ENCODE data around the gene PTPRG. TPM values are rescaled to one million over a fixed set of nuclear protein-coding genes. Genes with fewer than 3 reads are reported as not detected.

Gene PTPRG
- total RNA-seq, 1 donor from 2014 or later: 119 TPM

DNA sequence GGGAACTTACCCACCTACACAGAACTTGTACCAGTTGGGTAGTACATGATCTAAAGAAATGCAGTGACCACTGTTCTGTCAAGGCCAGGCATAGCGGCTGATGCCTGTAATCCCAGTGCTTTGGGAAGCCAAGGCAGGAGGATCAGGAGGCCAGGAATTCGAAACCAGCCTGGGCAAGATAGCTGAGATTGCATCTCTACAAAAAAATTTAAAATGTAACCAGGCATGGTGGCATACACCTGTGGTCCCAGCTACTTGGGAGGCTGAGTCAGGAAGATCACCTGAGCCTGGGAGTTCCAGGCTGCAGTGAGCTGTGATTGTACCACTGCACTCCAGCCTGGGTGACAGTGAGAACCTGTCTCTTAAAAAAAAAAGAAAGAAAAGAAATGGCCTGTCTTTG, 491.0 kb downstream of the PTPRG start:
- DNase-seq (ENCODE audit: low read depth): no peak

DNA sequence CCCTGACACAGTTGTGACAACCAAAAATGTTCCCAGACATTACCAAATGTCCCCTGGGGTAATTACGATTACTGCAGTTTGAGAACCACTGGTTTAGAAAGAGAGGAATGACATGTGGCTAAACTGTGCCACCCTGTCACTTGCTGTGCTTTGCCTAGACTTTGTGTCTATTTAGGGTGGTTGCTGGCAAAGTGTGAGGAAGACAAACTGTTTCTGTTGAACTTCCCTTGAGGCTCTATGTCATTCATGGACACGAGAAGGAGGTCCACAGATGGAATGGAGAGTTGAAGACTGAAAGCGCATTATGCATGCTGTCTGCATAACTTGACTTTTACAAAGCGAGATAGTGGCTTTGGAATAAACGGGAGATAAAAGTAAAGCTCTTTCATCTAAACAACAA, 495.3 kb downstream of the PTPRG start:
- DNase-seq (ENCODE audit: low read depth): no peak

DNA sequence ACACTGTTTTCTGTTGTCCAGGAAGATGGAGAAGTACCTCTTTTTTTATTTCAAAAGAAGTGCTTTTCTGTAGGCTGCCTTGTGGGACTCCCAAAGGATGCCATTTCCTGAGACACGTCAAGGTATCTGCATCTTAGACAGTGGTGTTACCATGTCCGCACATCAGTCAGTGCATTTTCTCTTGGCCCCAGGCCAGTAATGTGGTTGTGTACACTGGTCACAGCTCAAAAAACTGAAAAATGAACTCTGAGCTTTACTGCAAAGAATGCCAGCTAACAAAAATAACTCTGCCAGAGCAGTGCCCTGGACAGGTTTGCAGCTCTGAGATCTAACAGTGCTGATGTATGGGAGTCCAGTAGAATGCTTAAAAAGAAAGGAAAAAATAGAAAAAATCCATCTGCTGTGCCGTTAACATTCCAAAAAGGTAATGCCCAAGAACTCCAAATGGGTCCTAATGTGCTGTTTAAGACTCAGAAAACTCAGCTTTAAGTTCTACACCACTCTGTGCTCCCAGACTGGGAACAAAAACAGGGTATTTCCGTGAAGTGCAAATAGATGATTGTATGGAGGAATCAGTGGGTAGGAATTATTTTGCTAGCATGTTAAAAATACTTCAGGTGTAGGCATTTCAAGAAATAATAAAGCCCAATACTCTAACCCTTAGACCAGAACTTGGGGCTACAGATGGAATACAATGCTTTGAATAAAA, 496.1 kb downstream of the PTPRG start:
- peak; percentile 67 for DNase-seq (ENCODE audit: low read depth)

DNA sequence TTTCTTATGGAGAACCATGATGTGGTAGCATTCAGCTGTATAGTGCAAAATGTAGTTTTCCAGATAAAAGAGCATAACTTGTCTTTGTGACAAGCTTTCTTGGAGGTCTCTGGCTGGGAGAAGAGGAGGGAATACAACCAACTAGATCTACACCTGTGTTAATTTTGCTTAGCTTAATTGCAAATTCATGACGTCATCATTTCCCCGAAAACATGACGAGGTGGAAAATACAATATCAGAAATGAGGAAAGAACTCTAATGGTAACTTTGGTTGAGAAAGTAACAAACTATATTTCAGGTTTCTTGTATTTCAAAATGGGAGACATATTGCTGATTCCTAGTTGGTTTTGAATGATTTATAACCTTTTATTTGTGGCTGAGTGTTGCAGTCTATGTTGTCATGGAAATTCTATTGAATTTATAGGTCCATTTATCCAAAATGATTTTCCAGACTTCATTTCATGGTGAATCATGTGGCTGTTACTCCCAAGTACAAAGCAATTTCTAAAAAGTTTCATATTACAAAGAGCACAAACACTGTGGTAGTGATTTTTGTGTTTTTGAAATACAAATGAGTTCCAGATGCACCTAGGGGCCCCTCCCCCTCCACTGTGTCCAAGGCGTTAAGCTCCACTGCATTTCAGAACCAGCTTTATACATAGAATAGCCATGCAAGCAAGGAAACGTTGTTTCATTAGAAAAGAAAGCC, 504.8 kb downstream of the PTPRG start:
- DNase-seq (ENCODE audit: low read depth): no peak

DNA sequence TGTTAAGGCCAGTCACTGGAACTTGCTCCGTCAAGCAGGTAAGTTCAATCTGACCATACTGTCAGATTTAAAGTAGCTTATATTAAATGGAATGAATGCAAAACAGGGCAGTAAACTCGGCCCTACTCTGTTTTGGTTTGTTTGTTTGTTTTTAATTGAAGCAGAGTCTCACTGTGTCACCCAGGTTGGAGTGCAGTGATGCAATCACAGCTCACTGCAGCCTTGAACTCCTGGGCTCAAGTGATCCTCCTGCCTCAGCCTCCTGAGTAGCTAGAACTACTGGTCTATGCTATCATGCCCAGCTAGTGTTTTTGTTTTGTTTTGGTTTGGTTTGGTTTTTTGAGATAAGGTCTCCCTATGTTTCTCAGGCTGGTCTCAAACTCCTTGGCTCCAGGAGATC, 507.0 kb downstream of the PTPRG start:
- DNase-seq (ENCODE audit: low read depth): no peak

DNA sequence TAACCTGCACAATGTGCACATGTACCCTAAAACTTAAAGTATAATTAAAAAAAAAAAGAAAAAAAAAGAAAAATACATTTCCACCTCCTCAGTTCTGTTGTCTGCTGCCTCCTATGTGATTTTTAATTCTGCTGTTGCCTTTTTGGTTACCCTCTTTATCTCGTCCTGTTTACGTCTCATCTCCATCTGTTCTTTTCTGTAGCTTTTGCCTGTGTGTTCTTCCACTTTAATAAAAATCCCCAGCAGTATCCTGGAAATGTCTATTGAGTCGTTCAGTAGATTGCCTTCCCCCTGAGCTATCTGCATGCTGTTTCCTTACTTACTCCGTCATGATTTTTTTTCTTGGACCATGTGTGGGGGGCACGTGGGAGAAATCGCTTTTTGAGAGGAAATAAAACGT, 509.5 kb downstream of the PTPRG start:
- DNase-seq (ENCODE audit: low read depth): no peak

DNA sequence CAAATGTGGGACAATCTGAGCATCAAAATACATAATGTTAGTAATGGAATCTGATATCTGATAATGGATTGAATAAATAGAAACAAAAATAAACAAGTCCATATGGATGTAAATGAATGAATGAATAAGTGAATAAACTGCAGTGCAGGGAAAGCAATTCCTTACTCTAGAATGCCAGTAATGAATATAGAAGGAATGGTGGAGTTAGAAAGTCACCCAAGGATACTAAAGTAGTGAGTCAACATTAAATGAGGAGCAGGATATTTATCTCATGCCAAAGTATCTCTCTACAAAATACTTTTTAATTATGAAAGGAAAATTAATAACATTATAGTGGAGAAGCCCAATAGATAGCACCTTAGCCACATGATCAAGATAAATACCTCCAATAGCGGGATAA, 511.7 kb downstream of the PTPRG start:
- no peak for DNase-seq (ENCODE audit: low read depth)

DNA sequence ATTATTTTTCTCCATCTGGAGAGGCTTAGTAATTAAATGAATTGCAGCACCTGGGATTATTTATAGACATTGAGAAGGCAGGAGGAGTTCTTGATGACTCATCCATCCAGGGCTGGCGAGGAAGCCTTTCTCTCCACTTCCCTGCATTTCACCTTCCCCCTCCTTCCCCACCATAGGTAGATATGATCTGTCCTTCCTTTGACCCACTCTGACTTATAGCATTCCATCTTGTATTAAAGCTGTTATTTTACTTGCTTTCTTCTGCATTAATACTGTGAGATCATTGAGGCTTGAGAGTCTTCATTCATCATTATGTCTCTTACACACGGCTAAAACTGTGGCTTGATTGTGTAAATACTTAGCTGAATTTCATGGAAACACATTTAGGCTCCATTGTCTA, 523.2 kb downstream of the PTPRG start:
- peak; percentile 65 for DNase-seq (ENCODE audit: low read depth)

DNA sequence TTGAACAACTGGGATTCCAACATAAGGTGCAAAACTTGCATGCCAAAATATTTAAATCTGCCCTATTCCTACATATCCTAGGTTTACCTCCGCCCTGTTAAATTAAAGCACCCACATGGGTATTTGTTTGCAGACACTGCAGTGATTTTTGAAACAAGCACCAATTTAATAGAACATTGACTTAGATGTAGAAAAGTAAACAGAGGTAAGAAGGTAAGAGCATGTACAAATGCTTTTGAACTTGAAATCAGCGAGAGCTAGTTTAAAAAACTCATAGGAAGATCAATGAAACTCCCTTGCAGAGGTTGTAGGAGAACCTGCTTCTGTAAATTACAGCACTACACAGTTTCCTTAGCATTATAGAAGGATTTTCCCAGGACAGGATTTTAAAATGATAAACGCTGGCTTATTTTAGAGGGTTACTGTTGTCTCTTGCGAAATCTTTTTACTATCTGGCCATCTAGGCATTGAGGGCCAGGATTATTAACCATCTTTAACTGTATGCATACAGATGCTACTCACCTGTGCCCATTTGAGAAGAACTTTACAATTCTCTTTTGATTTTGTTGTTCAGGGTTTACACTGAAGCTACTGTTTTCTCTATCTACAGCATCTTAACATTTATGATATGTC, 527.2 kb downstream of the PTPRG start:
- no peak for DNase-seq (ENCODE audit: low read depth)

DNA sequence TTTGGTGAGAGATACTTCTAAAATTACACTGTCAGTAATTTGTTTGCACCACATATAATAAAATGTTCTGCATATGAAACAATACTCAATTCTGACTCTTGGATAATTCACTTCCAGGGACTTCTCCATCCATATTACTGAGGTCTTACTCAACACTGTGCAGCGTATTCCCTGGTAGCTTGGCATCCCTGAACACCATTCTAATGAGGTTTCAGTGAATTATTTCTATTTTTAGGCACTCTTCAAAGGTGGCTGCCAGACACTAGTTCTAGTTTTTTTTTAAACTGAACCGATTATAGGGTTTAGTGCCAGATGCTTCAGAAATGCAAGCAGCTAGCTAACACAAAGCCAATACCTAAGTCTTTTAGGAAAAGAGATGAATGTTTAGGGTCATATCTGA, 528.7 kb downstream of the PTPRG start:
- no peak for DNase-seq (ENCODE audit: low read depth)

DNA sequence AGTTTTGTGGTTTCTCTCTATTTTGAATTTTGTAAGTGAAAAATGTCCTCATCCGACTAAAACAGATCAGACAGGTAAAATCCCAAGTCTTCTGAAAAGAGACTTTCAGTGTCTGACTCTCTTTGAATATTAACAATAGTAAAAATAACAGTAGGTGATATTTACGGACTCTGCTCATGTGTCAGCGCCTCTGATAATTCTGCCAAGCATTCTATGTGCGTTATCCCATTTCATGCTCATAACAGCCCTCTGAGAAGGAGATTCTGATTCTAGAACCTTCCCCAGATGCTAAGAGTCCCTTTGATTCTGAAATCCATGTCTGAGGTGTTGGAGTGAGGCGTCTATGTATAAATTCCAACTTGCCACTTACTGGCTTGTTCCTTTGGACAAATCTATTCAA, 529.1 kb downstream of the PTPRG start:
- DNase-seq (ENCODE audit: low read depth): no peak

DNA sequence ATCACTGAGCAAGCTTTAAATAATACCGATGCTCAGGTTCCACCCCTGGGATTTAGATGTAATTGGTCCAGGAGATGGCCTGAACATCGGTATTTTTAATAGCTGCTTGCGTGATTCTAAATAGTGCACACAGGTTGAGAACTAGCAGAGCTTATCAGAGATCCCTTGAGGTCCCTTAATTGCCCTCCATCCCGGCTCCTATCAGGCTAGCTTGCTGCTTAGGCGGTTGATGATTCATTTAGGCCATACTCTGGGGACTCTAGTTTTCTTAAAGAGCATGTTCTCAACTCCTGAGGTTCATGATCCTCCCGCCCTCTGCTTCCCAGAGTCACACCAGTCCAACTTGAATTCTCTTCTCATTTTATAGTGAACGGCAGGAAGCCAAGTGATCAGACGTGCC, 531.7 kb downstream of the PTPRG start:
- DNase-seq (ENCODE audit: low read depth): no peak

DNA sequence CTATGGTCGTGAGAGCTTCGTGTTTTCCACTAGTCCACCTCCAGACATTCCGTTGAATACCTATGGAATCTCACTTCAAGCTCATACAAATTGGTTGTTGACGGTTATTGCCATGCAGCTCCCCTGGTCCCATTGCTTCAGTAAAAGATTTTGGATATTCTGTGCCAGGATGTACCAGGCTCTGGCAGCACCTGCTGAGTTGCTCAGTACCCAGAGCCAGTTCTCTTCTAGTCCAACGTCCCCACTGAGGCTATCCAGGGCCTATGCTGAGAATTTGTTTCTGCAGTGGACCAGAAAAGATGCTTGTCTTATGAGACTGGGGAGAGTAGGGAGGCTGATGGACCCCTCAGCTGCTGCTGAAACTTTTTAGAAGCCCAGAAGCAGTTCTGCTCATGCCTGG, 533.1 kb downstream of the PTPRG start:
- no peak for DNase-seq (ENCODE audit: low read depth)

DNA sequence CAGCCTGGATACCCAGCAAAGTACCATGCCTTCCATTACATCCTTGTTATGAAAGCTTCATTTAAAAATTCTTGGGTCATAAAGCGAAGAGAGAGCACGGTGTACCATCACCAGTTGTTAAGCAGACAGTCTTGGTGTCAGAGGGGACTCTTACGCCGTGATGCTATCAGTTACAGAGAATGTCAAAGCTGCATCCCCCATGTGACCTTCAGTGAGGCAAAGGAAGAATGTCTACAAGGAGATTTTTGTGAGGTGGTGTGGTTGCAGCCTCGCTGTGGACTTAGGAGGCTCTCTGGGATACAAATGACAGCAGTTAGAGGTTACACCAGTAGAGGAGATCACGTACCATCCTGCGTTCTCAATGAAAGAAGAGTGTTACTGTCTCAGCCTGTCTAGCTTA, 533.7 kb downstream of the PTPRG start:
- no peak for DNase-seq (ENCODE audit: low read depth)

DNA sequence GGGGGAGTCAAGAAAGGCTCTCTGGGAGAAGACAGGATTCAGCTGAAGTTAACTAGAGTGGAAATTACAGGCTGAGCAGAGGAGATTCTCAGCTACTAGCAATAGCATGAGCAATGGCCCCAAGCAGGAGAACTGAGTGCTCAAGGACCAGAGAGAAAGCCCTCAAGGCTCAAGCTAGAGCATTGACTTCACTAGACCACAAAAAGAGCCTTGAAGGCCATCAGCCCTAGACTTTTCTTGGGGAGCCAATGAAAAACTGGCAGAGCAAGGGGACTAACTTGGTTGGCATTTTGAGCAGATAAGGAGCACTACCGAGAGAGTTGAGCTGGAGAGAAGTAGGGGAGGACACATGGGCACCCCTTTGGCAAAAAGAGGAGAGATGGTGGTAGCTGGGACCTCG, 534.4 kb downstream of the PTPRG start:
- DNase-seq (ENCODE audit: low read depth): no peak

DNA sequence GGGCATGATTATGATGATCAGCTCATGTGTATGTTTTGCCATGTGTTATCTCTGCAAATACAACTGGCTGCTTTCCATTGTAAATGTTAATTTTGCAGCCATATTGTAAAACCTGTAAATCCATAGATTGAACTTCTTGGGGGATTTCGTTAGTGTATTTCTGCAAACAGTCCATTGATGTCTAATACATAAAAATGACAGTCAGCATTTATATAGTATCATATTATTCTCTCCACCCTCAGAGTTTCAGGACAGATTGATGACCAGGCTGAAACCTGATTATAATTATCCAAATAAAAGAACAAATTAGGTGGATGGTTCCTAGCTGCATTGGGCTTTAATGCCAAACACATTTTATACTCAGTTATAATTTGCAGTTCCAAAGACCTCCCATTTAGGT, 535.1 kb downstream of the PTPRG start:
- DNase-seq (ENCODE audit: low read depth): no peak

DNA sequence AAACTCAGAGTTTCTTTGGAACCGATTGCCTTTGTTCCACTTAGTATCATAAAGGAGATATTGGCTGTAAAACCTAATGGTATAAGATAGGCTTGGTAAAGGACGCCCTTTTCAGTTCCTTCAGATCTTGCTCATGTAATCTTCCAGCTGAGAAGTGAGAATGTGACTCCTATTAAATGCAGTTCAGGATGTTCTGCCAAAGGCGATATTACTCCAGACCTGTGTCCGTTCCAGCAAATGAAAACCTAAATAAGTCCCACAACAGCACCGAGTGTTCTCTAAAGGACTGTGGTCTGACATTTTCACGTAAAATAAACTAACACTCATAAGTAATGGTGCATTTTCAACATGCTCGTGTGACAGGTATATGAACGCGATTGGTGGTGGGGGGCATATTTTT, 535.8 kb downstream of the PTPRG start:
- DNase-seq (ENCODE audit: low read depth): no peak

DNA sequence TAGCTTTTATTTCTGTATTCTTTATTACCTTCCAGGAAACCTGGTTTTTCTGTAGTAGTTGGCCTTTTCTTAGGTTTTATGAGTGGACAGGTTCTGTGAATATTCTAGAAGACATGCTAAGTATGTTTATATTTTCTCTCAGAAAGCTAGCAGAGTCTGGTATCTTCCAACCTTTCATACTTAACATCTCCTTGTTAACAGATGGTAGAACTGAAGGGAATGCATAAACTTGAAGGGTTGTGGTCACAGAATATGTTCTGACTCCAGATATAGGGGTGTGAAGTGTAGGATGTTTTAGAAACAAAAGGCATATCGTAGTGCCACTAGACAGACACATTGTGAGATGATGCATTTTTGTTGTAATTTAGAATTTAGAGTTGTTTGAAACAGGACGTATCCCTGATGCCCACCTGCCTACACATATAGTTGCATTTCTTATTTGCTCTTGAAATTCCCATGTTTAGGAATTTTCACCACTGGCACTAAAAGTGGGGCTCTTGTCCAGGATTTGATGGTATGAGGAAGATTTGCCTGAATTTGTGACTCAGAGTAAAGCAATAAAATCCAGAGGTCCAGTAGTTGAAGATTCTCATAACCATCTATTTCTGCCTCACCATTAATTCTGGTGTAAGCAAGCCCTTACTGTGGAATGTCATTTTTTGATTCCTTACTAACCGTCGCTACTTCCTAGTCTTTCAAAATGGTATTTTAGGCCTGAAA, 537.4 kb downstream of the PTPRG start:
- no peak for DNase-seq (ENCODE audit: low read depth)

DNA sequence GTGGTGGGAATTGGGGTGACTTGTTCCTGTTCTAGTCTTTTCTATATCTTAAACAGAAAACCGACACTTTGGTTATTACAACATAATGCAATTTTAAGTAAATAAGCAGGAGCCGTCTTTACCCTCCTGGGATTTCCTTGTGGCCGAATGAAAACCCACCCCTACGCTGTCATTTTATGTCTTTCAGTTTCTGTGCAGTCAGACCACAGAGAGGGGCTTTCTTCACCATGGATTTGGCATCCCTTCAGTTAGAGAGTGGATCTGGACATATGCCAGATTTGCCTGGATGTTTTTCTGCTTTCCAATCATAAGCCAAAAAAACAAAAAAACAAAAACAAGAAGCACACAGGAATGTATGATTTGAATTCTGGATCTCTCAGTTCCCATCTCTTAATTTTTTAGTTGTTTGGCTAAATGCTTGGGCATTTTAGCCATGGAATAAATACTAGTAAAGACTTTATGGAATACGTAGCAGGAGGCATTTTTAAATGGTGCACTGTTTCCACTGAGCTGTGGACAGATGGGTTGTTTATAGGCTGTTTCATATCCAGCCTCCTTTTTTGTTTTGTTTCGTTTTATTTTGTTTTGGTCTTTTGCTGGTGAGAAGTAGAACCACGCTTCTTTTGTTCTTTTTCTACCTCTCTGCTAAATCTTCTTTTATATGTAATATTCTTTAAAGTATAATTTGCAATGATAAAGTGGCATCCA, 539.1 kb downstream of the PTPRG start:
- no peak for DNase-seq (ENCODE audit: low read depth)

DNA sequence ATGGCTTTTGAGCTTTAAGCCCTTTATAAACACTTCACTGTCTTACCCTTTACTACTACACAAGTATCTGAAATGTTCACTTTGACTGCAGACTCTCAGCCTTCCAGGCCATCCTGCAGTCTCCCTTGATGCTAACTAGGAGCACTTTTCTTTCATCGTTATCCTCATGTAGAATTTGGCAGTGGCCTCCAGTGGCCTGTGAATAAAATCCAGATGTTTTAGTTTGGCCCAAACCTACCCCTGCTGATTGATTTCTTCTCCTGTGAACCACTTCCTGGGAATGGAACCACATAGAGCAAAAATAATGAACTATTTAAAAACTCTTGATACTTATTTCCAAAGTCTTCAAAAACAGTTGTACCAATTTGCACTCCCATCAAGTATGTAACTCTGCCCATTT, 540.1 kb downstream of the PTPRG start:
- DNase-seq (ENCODE audit: low read depth): no peak

DNA sequence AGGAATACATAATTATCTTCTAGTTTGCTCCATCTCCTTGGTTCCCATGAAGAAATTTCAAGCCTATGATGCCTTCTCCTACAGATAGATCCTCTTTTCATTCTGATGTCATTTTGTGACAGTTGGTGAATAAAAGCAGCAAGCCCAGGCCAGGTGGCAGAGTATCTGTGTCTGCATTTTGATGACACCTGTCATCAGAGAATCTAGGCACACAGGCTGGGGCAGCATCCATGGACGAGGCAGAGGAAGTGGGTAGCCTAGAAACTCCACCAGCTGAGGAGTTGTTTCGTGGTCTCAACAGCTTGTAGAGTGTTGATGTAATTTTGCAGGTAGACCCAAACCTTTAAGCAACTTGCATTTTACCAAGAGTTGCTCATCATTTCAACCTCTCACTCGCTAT, 542.2 kb downstream of the PTPRG start:
- DNase-seq (ENCODE audit: low read depth): no peak

DNA sequence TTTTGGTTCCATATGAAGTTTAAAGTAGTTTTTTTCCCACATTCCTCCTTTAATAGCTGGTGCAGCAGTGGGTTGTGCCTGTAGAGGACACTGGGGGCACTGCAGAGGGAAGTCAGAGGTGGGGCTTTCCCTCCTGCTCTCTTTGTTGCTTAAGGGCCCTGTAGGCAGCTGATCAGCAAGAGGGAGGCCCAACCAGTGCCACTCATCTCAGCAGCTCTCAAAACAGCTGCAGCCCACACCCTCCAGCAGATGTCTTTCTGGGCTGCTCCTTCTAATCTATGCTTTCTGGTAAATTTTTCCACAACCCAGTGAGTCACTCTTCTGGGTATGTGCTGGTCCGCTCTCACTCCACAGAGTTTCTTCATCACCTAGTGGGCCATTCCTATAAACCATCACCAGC, 548.2 kb downstream of the PTPRG start:
- peak; percentile 95 for DNase-seq (ENCODE audit: low read depth)
